Naive thymus-derived CD4-positive, alpha-beta T cell (primary cell): Measurements from ENCODE around the gene HLA-DPA1. TPM values are rescaled to one million over a fixed set of nuclear protein-coding genes. Genes with fewer than 3 reads are reported as not detected.

Experiments used
- ATAC-seq: fragments of 150-1000 bp; cut with Tn5 transposase; 2 replicates; pipeline ENCODE4 v1.10.0; 2021; ENCODE audit warnings: mild to moderate bottlenecking, moderate library complexity
- CTCF ChIA-PET: fragments of 350-600 bp; sonication (Branson Sonifier 250); formaldehyde crosslinking; loops from one replicate; lab custom pipeline; 2021; ENCODE audit warnings: antibody characterized with exemption; lab: Charles Lee
- POLR2A ChIA-PET: fragments of 350-600 bp; sonication (Branson Sonifier 250); formaldehyde crosslinking; loops from one replicate; lab custom pipeline; 2021; ENCODE audit warnings: antibody characterized with exemption, inconsistent platforms; lab: Charles Lee
- DNase-seq, 9 donors: peaks; one replicate each; pipeline versions ENCODE4 v3.0.0 to v3.0.0-alpha.2; 2020 to 2022; ENCODE audit warnings: mixed read lengths in 1 of 9
- H3K27ac ChIP-seq: one replicate; pipeline ENCODE4 v1.7.0; 2013; ENCODE audit warnings: mild to moderate bottlenecking, low read depth, low read length, moderate library complexity
- H3K27me3 ChIP-seq, 2 donors: one replicate each; pipeline ENCODE4 v1.7.0; 2013; ENCODE audit warnings: low read length in 2 of 2, mild to moderate bottlenecking in 2 of 2, moderate library complexity in 2 of 2; ENCODE audit not compliant: control insufficient read depth in 2 of 2, insufficient read depth in 2 of 2
- H3K36me3 ChIP-seq, 3 experiments: 1 replicate in 2 of 3; 2 replicates in 1 of 3; pipeline ENCODE4 v1.7.0; 2013; ENCODE audit warnings: low read length in 3 of 3, mild to moderate bottlenecking in 3 of 3, moderate library complexity in 1 of 3; ENCODE audit not compliant: insufficient read depth in 3 of 3, control insufficient read depth in 2 of 3
- H3K4me1 ChIP-seq, 2 donors: one replicate each; pipeline ENCODE4 v1.7.0; 2013; ENCODE audit warnings: low read length in 2 of 2, mild to moderate bottlenecking in 2 of 2, moderate library complexity in 1 of 2; ENCODE audit not compliant: control insufficient read depth in 2 of 2, insufficient read depth in 2 of 2
- H3K4me3 ChIP-seq: 2 replicates; pipeline ENCODE4 v1.7.0; 2013; ENCODE audit warnings: mild to moderate bottlenecking, low read length
- H3K9me3 ChIP-seq, 3 experiments: 1 replicate in 2 of 3; 2 replicates in 1 of 3; pipeline ENCODE4 v1.7.0; 2013; ENCODE audit warnings: low read length in 3 of 3; ENCODE audit not compliant: control insufficient read depth in 2 of 3
- H3K27ac Mint-ChIP-seq, 9 donors: one replicate each; pipeline ENCODE4 v1.8.0; 2020 to 2022; ENCODE audit warnings: mixed read lengths in 9 of 9, mild to moderate bottlenecking in 8 of 9, moderate library complexity in 5 of 9, inconsistent platforms in 2 of 9
- H3K27me3 Mint-ChIP-seq, 5 donors: one replicate each; pipeline ENCODE4 v1.8.0; 2021 to 2022; ENCODE audit warnings: mixed read lengths in 5 of 5, mild to moderate bottlenecking in 1 of 5
- H3K36me3 Mint-ChIP-seq, 5 donors: one replicate each; pipeline ENCODE4 v1.8.0; 2020 to 2022; ENCODE audit warnings: mixed read lengths in 5 of 5, mild to moderate bottlenecking in 3 of 5, inconsistent platforms in 1 of 5
- H3K4me1 Mint-ChIP-seq, 7 donors: one replicate each; pipeline ENCODE4 v1.8.0; 2020 to 2022; ENCODE audit warnings: mixed read lengths in 7 of 7, mild to moderate bottlenecking in 3 of 7, inconsistent platforms in 1 of 7
- H3K4me3 Mint-ChIP-seq, 10 donors: one replicate each; pipeline ENCODE4 v1.8.0; 2020 to 2022; ENCODE audit warnings: mild to moderate bottlenecking in 10 of 10, mixed read lengths in 10 of 10, moderate library complexity in 6 of 10, inconsistent platforms in 2 of 10
- H3K9me3 Mint-ChIP-seq, 11 donors: one replicate each; pipeline ENCODE4 v1.8.0; 2020 to 2022; ENCODE audit warnings: mixed read lengths in 11 of 11, mild to moderate bottlenecking in 4 of 11, inconsistent platforms in 1 of 11, moderate library complexity in 1 of 11
- intact Hi-C, 2 donors: fragments of 100-400 bp; cut with micrococcal nuclease; formaldehyde crosslinking; loops; one replicate each; pipeline ENCODE4 v1.15.1; 2023
- polyA plus RNA-seq, 2 donors: library from polyadenylated mRNA; unstranded; fragments of 300-500 nt; fragmentation: Illumina TruSeq; gene quantifications; one replicate each; pipeline ENCODE4 v1.2.3, GENCODE V29; 2021
- total RNA-seq, 6 experiments: library from RNA in 5 of 6; stranded (reverse) in 5 of 6; gene quantifications; 1 replicate in 5 of 6; 2 replicates in 1 of 6; pipeline ENCODE4 v1.2.3 and lab custom pipeline; 2021 to 2026

Gene HLA-DPA1
- total RNA-seq (100 to 1,000 TPM in 2 of 5 experiments, 10 to 100 TPM in 3; 20.2 to 295 (median 45.6) TPM), polyA plus RNA-seq (10 to 100 TPM; 21.1 to 67.0 TPM), total RNA-seq (lab: John Stamatoyannopoulos, UW) (10.2 reads per million, percentile 36 among the genes with 10 or more reads in this experiment)

DNA sequence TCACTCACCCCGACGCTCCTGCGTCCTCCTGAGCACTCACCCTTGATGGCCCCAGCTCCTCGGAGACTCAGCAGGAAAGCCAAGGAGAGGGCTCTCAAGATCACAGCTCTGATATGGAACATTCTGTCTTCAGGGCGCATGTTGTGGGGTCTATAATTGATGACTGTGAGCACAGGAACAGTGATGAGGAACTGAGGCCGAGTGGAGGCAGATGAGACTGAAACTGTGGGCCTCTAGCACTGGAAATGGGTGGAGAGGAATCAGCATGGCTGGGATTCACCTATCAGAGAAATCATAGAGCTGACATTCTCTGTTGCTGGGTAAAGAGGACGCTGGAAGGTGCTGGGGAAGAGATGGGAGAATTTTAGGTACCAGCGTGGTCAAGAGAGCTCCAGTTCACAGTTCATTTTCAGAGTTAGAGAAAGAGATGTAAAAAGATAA, at the start of gene HLA-DPA1:
Gene HLA-DPA1, minus strand, starts transcription at position 219 of the 441 bp plus-strand sequence.
- ATAC-seq (peak; percentile 85), DNase-seq (peak in 8 of 9 donors; percentile 22 to 60 (median 36))
- H3K4me1 Mint-ChIP-seq: peaks cover 21 to 57% (median 49%) of the 10 kb centered on the region in 7 donors
- peaks cover 0 to 11% (median 4%) of the 10 kb centered on the region in 5 donors for H3K27me3 Mint-ChIP-seq
- Histone ChIP-seq H3K9me3 (no peaks in the 10 kb centered on the region), H3K27me3 (no peaks in the 10 kb centered on the region), H3K27ac (peak within 1 kb of the TSS; percentile 61), H3K4me1 (peaks cover 5 to 36% of the 10 kb centered on the region in 2 donors), H3K36me3 (peaks cover 0 to 9% (median 0%) of the 10 kb centered on the region in 3 experiments), H3K4me3 (peak within 1 kb of the TSS; percentile 68)
- peaks cover 0 to 9% (median 4%) of the 10 kb centered on the region in 5 donors for H3K36me3 Mint-ChIP-seq
- peak within 1 kb of the TSS; percentile 5 to 96 (median 63) for H3K27ac Mint-ChIP-seq
- intact Hi-C loops: loop anchor here (2.0 to 10.0 kb wide), 5 partner anchors 45 to 179 kb away; no protein-coding TSS in a partner anchor
- peaks cover 0 to 1% (median 0%) of the 10 kb centered on the region in 11 donors for H3K9me3 Mint-ChIP-seq
- CTCF ChIA-PET: no interaction called here
- POLR2A ChIA-PET: interaction anchor here (1.1 kb wide), 1 partner anchor 119 kb away, joined by 3 read pairs; no protein-coding TSS in a partner anchor
- peak within 1 kb of the TSS; percentile 66 to 96 (median 82) for H3K4me3 Mint-ChIP-seq

GRCh38 chr6:33123181-33123580, 49.7 kb upstream of the HLA-DPA1 start:
- CTCF ChIA-PET: interaction anchor here (1.2 to 2.7 kb wide), 2 partner anchors 24 to 125 kb away, joined by 3 to 9 read pairs; no protein-coding TSS in a partner anchor
- H3K36me3 Mint-ChIP-seq: peaks cover 0 to 7% (median 4%) of the 10 kb centered on the region in 5 donors
- Histone ChIP-seq H3K36me3 (no peaks in the 10 kb centered on the region), H3K9me3 (peaks cover 0 to 13% (median 0%) of the 10 kb centered on the region in 3 experiments), H3K27me3 (peaks cover 0 to 3% of the 10 kb centered on the region in 2 donors), H3K27ac (no peak overlapping the region), H3K4me1 (no peaks in the 10 kb centered on the region), H3K4me3 (no peak overlapping the region)
- DNase-seq: no peak
- no peak overlapping the region for H3K27ac Mint-ChIP-seq
- peaks cover 0 to 16% (median 0%) of the 10 kb centered on the region in 7 donors for H3K4me1 Mint-ChIP-seq
- peaks cover 0 to 20% (median 10%) of the 10 kb centered on the region in 11 donors for H3K9me3 Mint-ChIP-seq
- H3K4me3 Mint-ChIP-seq: no peak overlapping the region
- ATAC-seq: no peak
- POLR2A ChIA-PET: no interaction called here
- H3K27me3 Mint-ChIP-seq: peaks cover 7 to 38% (median 9%) of the 10 kb centered on the region in 5 donors
- intact Hi-C loops: loop anchor here (1.0 to 5.0 kb wide), 3 partner anchors 74 to 126 kb away; no protein-coding TSS in a partner anchor

GRCh38 chr6:33120001-33120400, 46.6 kb upstream of the HLA-DPA1 start:
- H3K27me3 Mint-ChIP-seq: peaks cover 26 to 70% (median 33%) of the 10 kb centered on the region in 5 donors
- H3K4me3 Mint-ChIP-seq: no peak overlapping the region
- intact Hi-C loops: loop anchor here in 1 of 2 donors (5.0 kb wide), 1 partner anchor 77 kb away; no protein-coding TSS in a partner anchor
- peaks cover 0 to 19% (median 10%) of the 10 kb centered on the region in 11 donors for H3K9me3 Mint-ChIP-seq
- ChIA-PET CTCF (interaction anchor here (1.2 to 2.0 kb wide), 4 partner anchors 10 to 171 kb away, joined by 3 to 16 read pairs (median 4); no protein-coding TSS in a partner anchor), POLR2A (interaction anchor here (0.9 kb wide), 1 partner anchor 129 kb away, joined by 4 read pairs; no protein-coding TSS in a partner anchor)
- peaks cover 0 to 12% of the 10 kb centered on the region in 2 donors for H3K27me3 ChIP-seq
- H3K4me1 ChIP-seq: peaks cover 0 to 4% of the 10 kb centered on the region in 2 donors
- H3K4me1 Mint-ChIP-seq: peaks cover 4 to 21% (median 13%) of the 10 kb centered on the region in 7 donors
- peaks cover 0 to 7% (median 4%) of the 10 kb centered on the region in 5 donors for H3K36me3 Mint-ChIP-seq
- peaks cover 0 to 13% (median 0%) of the 10 kb centered on the region in 3 experiments for H3K9me3 ChIP-seq
- H3K27ac ChIP-seq: no peak overlapping the region
- no peaks in the 10 kb centered on the region for H3K36me3 ChIP-seq
- ATAC-seq: no peak
- no peak overlapping the region for H3K27ac Mint-ChIP-seq
- H3K4me3 ChIP-seq: no peak overlapping the region
- no peak for DNase-seq

- peaks cover 4 to 21% (median 13%) of the 10 kb centered on the region in 7 donors for H3K4me1 Mint-ChIP-seq
- ChIA-PET POLR2A (no interaction called here), CTCF (interaction anchor here (0.7 to 2.0 kb wide), 5 partner anchors 10 to 130 kb away, joined by 3 to 16 read pairs (median 4); no protein-coding TSS in a partner anchor)
- H3K4me3 ChIP-seq: no peak overlapping the region
- ATAC-seq: peak; percentile 85
- peaks cover 0 to 7% (median 4%) of the 10 kb centered on the region in 11 donors for H3K9me3 Mint-ChIP-seq
- H3K36me3 ChIP-seq: no peaks in the 10 kb centered on the region
- peaks cover 0 to 6% (median 0%) of the 10 kb centered on the region in 3 experiments for H3K9me3 ChIP-seq
- peaks cover 0 to 3% (median under 1%) of the 10 kb centered on the region in 5 donors for H3K36me3 Mint-ChIP-seq
- H3K27ac Mint-ChIP-seq: no peak overlapping the region
- H3K27ac ChIP-seq: no peak overlapping the region
- DNase-seq: peak in 7 of 9 donors; percentile 44 to 75 (median 65)
- intact Hi-C loops: loop anchor here (1.0 to 5.0 kb wide), 8 partner anchors 30 to 227 kb away; no protein-coding TSS in a partner anchor
- H3K27me3 Mint-ChIP-seq: peaks cover 40 to 79% (median 45%) of the 10 kb centered on the region in 5 donors
- H3K4me3 Mint-ChIP-seq: peak overlapping the region in 1 of 10 donors; percentile 12
- H3K4me1 ChIP-seq: peaks cover 0 to 4% of the 10 kb centered on the region in 2 donors
- peaks cover 0 to 12% of the 10 kb centered on the region in 2 donors for H3K27me3 ChIP-seq
These were observed 45.2 kb upstream of the HLA-DPA1 start for GRCh38 chr6:33118525-33119123.

DNA sequence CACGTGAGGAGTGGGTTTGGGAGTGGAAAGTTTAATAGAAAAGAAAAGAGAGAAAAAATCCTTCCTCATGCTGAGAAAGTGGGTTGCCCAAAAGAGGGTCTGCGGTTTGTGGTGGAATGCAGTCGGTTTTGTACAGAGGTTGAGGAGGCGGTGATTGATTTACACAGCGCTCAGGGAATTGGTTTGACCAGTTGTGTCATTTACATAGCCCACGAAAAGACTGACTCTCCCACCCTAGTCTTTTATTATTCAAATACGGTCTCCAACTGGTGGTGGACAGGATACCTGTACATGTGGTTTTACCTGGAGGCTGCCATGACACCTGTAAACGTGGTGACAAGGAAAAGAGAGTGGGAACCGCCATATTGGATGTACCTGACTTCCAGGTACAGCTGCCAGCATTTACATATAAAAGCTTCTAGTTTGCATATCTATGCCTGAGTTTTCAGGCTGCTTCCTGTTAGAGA, 44.4 kb upstream of the HLA-DPA1 start:
- Mint-ChIP-seq H3K27ac (no peak overlapping the region), H3K4me1 (peaks cover 4 to 21% (median 13%) of the 10 kb centered on the region in 7 donors), H3K9me3 (peaks cover 0 to 3% (median 0%) of the 10 kb centered on the region in 11 donors), H3K27me3 (peaks cover 45 to 87% (median 53%) of the 10 kb centered on the region in 5 donors), H3K4me3 (peak overlapping the region in 2 of 10 donors; percentile 32 to 35), H3K36me3 (no peaks in the 10 kb centered on the region)
- Histone ChIP-seq H3K27ac (no peak overlapping the region), H3K4me1 (peaks cover 0 to 4% of the 10 kb centered on the region in 2 donors), H3K27me3 (peaks cover 0 to 12% of the 10 kb centered on the region in 2 donors), H3K4me3 (no peak overlapping the region), H3K9me3 (no peaks in the 10 kb centered on the region), H3K36me3 (no peaks in the 10 kb centered on the region)
- no peak for ATAC-seq
- DNase-seq: no peak
- intact Hi-C loops: loop anchor here (1.0 to 5.0 kb wide), 8 partner anchors 30 to 227 kb away; no protein-coding TSS in a partner anchor
- ChIA-PET CTCF (interaction anchor here (1.4 to 1.5 kb wide), 2 partner anchors 119 to 131 kb away, joined by 3 to 7 read pairs; no protein-coding TSS in a partner anchor), POLR2A (interaction anchor here (0.6 to 0.9 kb wide), 2 partner anchors 21 to 131 kb away, joined by 3 to 5 read pairs; no protein-coding TSS in a partner anchor)
